ENCODE data around the gene TUT4.

DNA sequence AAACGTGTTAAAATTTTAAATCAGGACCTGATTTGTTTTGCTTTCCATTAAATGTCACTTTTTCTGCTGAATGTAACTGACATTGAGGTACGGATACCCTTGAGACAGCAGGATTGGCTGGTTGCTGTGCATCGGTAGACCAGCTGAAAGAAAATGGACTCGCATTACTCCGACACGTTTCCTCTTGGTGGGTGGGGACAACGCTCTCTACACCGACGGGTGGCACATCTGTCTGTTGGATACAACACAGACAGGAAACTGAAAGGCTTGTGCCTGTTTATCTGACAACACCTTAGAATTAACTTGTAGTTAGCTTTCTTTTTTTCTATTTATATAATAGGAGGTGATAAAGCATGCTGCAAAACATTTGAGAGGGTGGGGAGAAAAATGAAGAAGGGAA lies 129.1 kb downstream of the TUT4 start:
- TF ChIP-seq, protein P1, sequence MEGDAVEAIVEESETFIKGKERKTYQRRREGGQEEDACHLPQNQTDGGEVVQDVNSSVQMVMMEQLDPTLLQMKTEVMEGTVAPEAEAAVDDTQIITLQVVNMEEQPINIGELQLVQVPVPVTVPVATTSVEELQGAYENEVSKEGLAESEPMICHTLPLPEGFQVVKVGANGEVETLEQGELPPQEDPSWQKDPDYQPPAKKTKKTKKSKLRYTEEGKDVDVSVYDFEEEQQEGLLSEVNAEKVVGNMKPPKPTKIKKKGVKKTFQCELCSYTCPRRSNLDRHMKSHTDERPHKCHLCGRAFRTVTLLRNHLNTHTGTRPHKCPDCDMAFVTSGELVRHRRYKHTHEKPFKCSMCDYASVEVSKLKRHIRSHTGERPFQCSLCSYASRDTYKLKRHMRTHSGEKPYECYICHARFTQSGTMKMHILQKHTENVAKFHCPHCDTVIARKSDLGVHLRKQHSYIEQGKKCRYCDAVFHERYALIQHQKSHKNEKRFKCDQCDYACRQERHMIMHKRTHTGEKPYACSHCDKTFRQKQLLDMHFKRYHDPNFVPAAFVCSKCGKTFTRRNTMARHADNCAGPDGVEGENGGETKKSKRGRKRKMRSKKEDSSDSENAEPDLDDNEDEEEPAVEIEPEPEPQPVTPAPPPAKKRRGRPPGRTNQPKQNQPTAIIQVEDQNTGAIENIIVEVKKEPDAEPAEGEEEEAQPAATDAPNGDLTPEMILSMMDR (conservative IDR thresholded peaks at IDR 0.05), result no peak
- no peak for TF ChIP-seq ZFX (IDR thresholded peaks at IDR 0.05)

All from C4-2B (cell line).